SK-N-SH (cell line): ENCODE measurements around the gene AMIGO1. TPM values are rescaled to one million over a fixed set of nuclear protein-coding genes. Genes with fewer than 3 reads are reported as not detected.

Experiments
- CTCF ChIA-PET: fragments of 300-600, 350-600 bp; formaldehyde crosslinking; extraction: SDS; loops from one replicate; lab custom pipeline; 2021; lab: Yijun Ruan, JAX
- POLR2A ChIA-PET: fragments of 350-600 bp; sonication (Branson Sonifier 250); formaldehyde crosslinking; extraction: SDS; loops from one replicate; lab custom pipeline; 2020; ENCODE audit warnings: antibody characterized with exemption, inconsistent platforms; lab: Yijun Ruan, JAX
- DNase-seq: peaks from one replicate; pipeline ENCODE4 v3.0.0; 2012
- H2AFZ ChIP-seq: fragments of 200-600 bp; sonication (generic); 2 replicates; pipeline ENCODE4 v1.8.1; 2016; ENCODE audit warnings: antibody characterized with exemption, mild to moderate bottlenecking, low read depth
- H3F3A ChIP-seq: fragments of 200-600 bp; sonication (generic); replicated peaks from 2 replicates; pipeline ENCODE3; 2016; ENCODE audit warnings: antibody characterized with exemption, mild to moderate bottlenecking; ENCODE audit not compliant: insufficient read depth
- H3K27ac ChIP-seq, 2 experiments: fragments of 200-500 bp in 1 of 2; fragments of 200-600 bp in 1 of 2; sonication (Bioruptor generic) in 1 of 2; sonication (generic), shearing (Covaris generic) in 1 of 2; 2 replicates each; pipeline versions ENCODE4 v1.5.1 to v1.6.1; 2014 to 2016; ENCODE audit warnings: low read depth in 2 of 2, inconsistent platforms in 1 of 2, low read length in 1 of 2, mild to moderate bottlenecking in 1 of 2, mixed read lengths in 1 of 2
- H3K27me3 ChIP-seq: fragments of 200-600 bp; sonication (generic), shearing (Covaris generic); 2 replicates; pipeline ENCODE4 v1.6.1; 2016; ENCODE audit warnings: mixed run types; ENCODE audit not compliant: insufficient read depth
- H3K36me3 ChIP-seq, 2 experiments: fragments of 200-500 bp in 1 of 2; fragments of 200-600 bp in 1 of 2; sonication (Bioruptor generic) in 1 of 2; sonication (generic) in 1 of 2; replicated peaks in 1 of 2; 2 replicates each; pipeline versions ENCODE3 to v1.5.1; 2014 to 2016; ENCODE audit warnings: low read length in 1 of 2, mild to moderate bottlenecking in 1 of 2; ENCODE audit not compliant: insufficient read depth in 2 of 2, control insufficient read depth in 1 of 2
- H3K4me1 ChIP-seq, 2 experiments: fragments of 200-500 bp in 1 of 2; fragments of 200-600 bp in 1 of 2; sonication (Bioruptor generic) in 1 of 2; sonication (generic), shearing (Covaris generic) in 1 of 2; 2 replicates each; pipeline versions ENCODE4 v1.5.1 to v1.6.1; 2014 to 2016; ENCODE audit warnings: low read depth in 1 of 2, low read length in 1 of 2, mixed run types in 1 of 2; ENCODE audit not compliant: insufficient read depth in 2 of 2, control insufficient read depth in 1 of 2
- H3K4me2 ChIP-seq: fragments of 200-600 bp; sonication (generic), shearing (Covaris generic); 2 replicates; pipeline ENCODE4 v1.6.1; 2017; ENCODE audit warnings: mixed run types
- H3K4me3 ChIP-seq, 2 experiments: fragments of 200-500 bp in 1 of 2; fragments of 200-600 bp in 1 of 2; sonication (Bioruptor generic) in 1 of 2; sonication (generic), shearing (Covaris generic) in 1 of 2; 2 replicates each; pipeline versions ENCODE4 v1.5.1 to v1.8.1; 2014 to 2016; ENCODE audit warnings: low read depth in 2 of 2, inconsistent platforms in 1 of 2, low read length in 1 of 2, mild to moderate bottlenecking in 1 of 2, mixed read lengths in 1 of 2, moderate library complexity in 1 of 2
- H3K79me2 ChIP-seq: fragments of 200-600 bp; sonication (generic); 2 replicates; pipeline ENCODE4 v1.8.1; 2017; ENCODE audit warnings: mild to moderate bottlenecking; ENCODE audit not compliant: insufficient read depth
- H3K9ac ChIP-seq: fragments of 200-600 bp; sonication (generic); 2 replicates; pipeline ENCODE4 v1.6.1; 2017; ENCODE audit warnings: mixed run types
- H3K9me2 ChIP-seq: fragments of 200-600 bp; sonication (generic); 2 replicates; pipeline ENCODE4 v1.6.1; 2017; ENCODE audit warnings: mixed run types
- H3K9me3 ChIP-seq: fragments of 200-600 bp; sonication (generic); 2 replicates; pipeline ENCODE4 v1.6.1; 2017; ENCODE audit warnings: mixed run types, mild to moderate bottlenecking, moderate library complexity
- H4K20me1 ChIP-seq: fragments of 200-600 bp; sonication (generic); 2 replicates; pipeline ENCODE4 v1.6.1; 2017; ENCODE audit warnings: mild to moderate bottlenecking, mixed run types; ENCODE audit not compliant: insufficient read depth
- CHD2 ChIP-seq: fragments of 150-350 bp; IDR thresholded peaks from 2 replicates; pipeline ENCODE4 v1.6.1; 2018; ENCODE audit warnings: low read length; ENCODE audit not compliant: partially characterized antibody
- ELF1 ChIP-seq: IDR thresholded peaks from 2 replicates; pipeline ENCODE4 v1.4.0; 2012
- EP300 ChIP-seq, 2 experiments: IDR thresholded peaks; 2 replicates each; pipeline versions ENCODE4 v1.4.0 to v1.6.1; 2012; ENCODE audit warnings: borderline replicate concordance in 1 of 2, low read depth in 1 of 2, low read length in 1 of 2
- EZH2phosphoT487 ChIP-seq: fragments of 200-600 bp; sonication (generic); IDR thresholded peaks from 2 replicates; pipeline ENCODE4 v1.6.1; 2017; ENCODE audit warnings: low read depth, mixed run types, mild to moderate bottlenecking, antibody characterized with exemption, moderate library complexity, borderline replicate concordance
- FOSL2 ChIP-seq: IDR thresholded peaks from 2 replicates; pipeline ENCODE4 v1.4.0; 2012; ENCODE audit warnings: low read depth, mild to moderate bottlenecking, moderate library complexity, borderline replicate concordance
- FOXM1 ChIP-seq: IDR thresholded peaks from 2 replicates; pipeline ENCODE4 v1.4.0; 2012; ENCODE audit warnings: low read depth, mild to moderate bottlenecking
- GATA2 ChIP-seq: sonication (generic); formaldehyde crosslinking; IDR thresholded peaks from 2 replicates; pipeline ENCODE4 v1.5.0; 2020; ENCODE audit warnings: mild to moderate bottlenecking, missing genetic modification reagents
- JUND ChIP-seq: IDR thresholded peaks from 2 replicates; pipeline ENCODE4 v1.4.0; 2012
- MEF2A ChIP-seq: IDR thresholded peaks from 2 replicates; pipeline ENCODE4 v1.4.0; 2012; ENCODE audit warnings: low read depth, borderline replicate concordance
- MXI1 ChIP-seq: IDR thresholded peaks from 2 replicates; pipeline ENCODE4 v1.6.1; 2012; ENCODE audit warnings: mild to moderate bottlenecking, low read depth, low read length, improper control_type of control experiment
- NFIC ChIP-seq: IDR thresholded peaks from 2 replicates; pipeline ENCODE4 v1.4.0; 2012; ENCODE audit warnings: borderline replicate concordance
- NRF1 ChIP-seq: IDR thresholded peaks from 2 replicates; pipeline ENCODE4 v1.6.1; 2012; ENCODE audit warnings: low read depth, mild to moderate bottlenecking, low read length
- RFX5 ChIP-seq: IDR thresholded peaks from 2 replicates; pipeline ENCODE4 v1.6.1; 2012; ENCODE audit warnings: mild to moderate bottlenecking, improper control_type of control experiment, low read length
- RXRA ChIP-seq: IDR thresholded peaks from 2 replicates; pipeline ENCODE4 v1.4.0; 2012; ENCODE audit warnings: low read depth, mild to moderate bottlenecking, borderline replicate concordance
- TEAD4 ChIP-seq: IDR thresholded peaks from 2 replicates; pipeline ENCODE4 v1.4.0; 2012; ENCODE audit warnings: mild to moderate bottlenecking, borderline replicate concordance; ENCODE audit not compliant: insufficient read depth
- USF2 ChIP-seq: fragments of 150-350 bp; IDR thresholded peaks from 2 replicates; pipeline ENCODE4 v1.6.1; 2017; ENCODE audit warnings: antibody characterized with exemption, low read length, low read depth, borderline replicate concordance
- YY1 ChIP-seq: IDR thresholded peaks from 2 replicates; pipeline ENCODE4 v1.4.0; 2012; ENCODE audit warnings: low read depth, mild to moderate bottlenecking
- WGBS: methylation state at CpG from one replicate; pipeline ENCODE4 v1.1.6; 2017; ENCODE audit warnings: low lambda C conversion rate; 5-methylcytosine and 5-hydroxymethylcytosine counted together
- polyA plus RNA-seq, 3 experiments: library from polyadenylated mRNA; depleted of rRNA; stranded (reverse); fragments of >200 nt; gene quantifications; 2 replicates each; pipeline ENCODE4 v1.2.3, GENCODE V29; 2012
- TF ChIP-seq, protein P1 (sequence below): IDR thresholded peaks from 2 replicates; pipeline ENCODE4 v1.6.1; 2012; ENCODE audit warnings: mild to moderate bottlenecking, low read depth, low read length, moderate library complexity
- TF ChIP-seq, protein P2 (sequence below): fragments of 150-350 bp; IDR thresholded peaks from 2 replicates; pipeline ENCODE4 v1.6.1; 2016; ENCODE audit warnings: mild to moderate bottlenecking, low read depth, low read length
- TF ChIP-seq, protein P3 (sequence below): IDR thresholded peaks from 2 replicates; pipeline ENCODE4; 2012

Gene AMIGO1
- polyA plus RNA-seq, 1 of the 3 experiments (the other 2 are of a cell fraction), result 0.95 TPM

- Histone ChIP-seq H2AFZ (no peak overlapping the region), H3K9me2 (no peaks in the 10 kb centered on the region), H3K27me3 (no peaks in the 10 kb centered on the region), H3K4me3 (no peak overlapping the region), H3K27ac (no peak overlapping the region), H3K36me3 (peaks cover 0 to 7% of the 10 kb centered on the region in 2 experiments), H3K9me3 (no peaks in the 10 kb centered on the region), H3K4me2 (no peak overlapping the region), H3K79me2 (no peaks in the 10 kb centered on the region), H3K9ac (no peak overlapping the region), H3K4me1 (peaks cover 0 to 13% of the 10 kb centered on the region in 2 experiments; a peak in 1 of 4 replicates), H4K20me1 (no peaks in the 10 kb centered on the region), H3F3A (no peaks in the 10 kb centered on the region)
- 73% methylated on average over 3 of the region's 3 CpGs for WGBS
- DNase-seq, result no peak
- ChIA-PET CTCF (interaction anchor here (1.0 to 40.2 kb wide), 4 partner anchors 6 to 32 kb away, joined by 3 to 1710 read pairs (median 155); partner anchors contain the start of genes AMIGO1, ATXN7L2, CYB561D1 and GPR61), POLR2A (interaction anchor here (0.9 kb wide), 1 partner anchor 8 kb away, joined by 3 read pairs; no protein-coding TSS in a partner anchor)
- TF ChIP-seq USF2 (no peak), GATA2 (CRISPR knock-in tag) (no peak), RFX5 (no peak), ELF1 (no peak), TEAD4 (no peak), JUND (no peak), NRF1 (no peak), YY1 (no peak), EZH2phosphoT487 (no peak), EP300 (IDR thresholded peaks at IDR 0.05; ENCODE audit: borderline replicate concordance in 1 of 2, low read depth in 1 of 2, low read length in 1 of 2) (no peak), MEF2A (no peak), FOXM1 (no peak), NFIC (no peak), MXI1 (no peak), CHD2 (no peak), FOSL2 (no peak), RXRA (no peak)
- TF ChIP-seq, protein P1, sequence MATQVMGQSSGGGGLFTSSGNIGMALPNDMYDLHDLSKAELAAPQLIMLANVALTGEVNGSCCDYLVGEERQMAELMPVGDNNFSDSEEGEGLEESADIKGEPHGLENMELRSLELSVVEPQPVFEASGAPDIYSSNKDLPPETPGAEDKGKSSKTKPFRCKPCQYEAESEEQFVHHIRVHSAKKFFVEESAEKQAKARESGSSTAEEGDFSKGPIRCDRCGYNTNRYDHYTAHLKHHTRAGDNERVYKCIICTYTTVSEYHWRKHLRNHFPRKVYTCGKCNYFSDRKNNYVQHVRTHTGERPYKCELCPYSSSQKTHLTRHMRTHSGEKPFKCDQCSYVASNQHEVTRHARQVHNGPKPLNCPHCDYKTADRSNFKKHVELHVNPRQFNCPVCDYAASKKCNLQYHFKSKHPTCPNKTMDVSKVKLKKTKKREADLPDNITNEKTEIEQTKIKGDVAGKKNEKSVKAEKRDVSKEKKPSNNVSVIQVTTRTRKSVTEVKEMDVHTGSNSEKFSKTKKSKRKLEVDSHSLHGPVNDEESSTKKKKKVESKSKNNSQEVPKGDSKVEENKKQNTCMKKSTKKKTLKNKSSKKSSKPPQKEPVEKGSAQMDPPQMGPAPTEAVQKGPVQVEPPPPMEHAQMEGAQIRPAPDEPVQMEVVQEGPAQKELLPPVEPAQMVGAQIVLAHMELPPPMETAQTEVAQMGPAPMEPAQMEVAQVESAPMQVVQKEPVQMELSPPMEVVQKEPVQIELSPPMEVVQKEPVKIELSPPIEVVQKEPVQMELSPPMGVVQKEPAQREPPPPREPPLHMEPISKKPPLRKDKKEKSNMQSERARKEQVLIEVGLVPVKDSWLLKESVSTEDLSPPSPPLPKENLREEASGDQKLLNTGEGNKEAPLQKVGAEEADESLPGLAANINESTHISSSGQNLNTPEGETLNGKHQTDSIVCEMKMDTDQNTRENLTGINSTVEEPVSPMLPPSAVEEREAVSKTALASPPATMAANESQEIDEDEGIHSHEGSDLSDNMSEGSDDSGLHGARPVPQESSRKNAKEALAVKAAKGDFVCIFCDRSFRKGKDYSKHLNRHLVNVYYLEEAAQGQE, result no peak
- TF ChIP-seq, protein P2, sequence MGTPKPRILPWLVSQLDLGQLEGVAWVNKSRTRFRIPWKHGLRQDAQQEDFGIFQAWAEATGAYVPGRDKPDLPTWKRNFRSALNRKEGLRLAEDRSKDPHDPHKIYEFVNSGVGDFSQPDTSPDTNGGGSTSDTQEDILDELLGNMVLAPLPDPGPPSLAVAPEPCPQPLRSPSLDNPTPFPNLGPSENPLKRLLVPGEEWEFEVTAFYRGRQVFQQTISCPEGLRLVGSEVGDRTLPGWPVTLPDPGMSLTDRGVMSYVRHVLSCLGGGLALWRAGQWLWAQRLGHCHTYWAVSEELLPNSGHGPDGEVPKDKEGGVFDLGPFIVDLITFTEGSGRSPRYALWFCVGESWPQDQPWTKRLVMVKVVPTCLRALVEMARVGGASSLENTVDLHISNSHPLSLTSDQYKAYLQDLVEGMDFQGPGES, result no peak
- TF ChIP-seq, protein P3, sequence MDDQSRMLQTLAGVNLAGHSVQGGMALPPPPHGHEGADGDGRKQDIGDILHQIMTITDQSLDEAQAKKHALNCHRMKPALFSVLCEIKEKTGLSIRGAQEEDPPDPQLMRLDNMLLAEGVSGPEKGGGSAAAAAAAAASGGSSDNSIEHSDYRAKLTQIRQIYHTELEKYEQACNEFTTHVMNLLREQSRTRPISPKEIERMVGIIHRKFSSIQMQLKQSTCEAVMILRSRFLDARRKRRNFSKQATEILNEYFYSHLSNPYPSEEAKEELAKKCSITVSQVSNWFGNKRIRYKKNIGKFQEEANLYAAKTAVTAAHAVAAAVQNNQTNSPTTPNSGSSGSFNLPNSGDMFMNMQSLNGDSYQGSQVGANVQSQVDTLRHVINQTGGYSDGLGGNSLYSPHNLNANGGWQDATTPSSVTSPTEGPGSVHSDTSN, result no peak
Measured at GRCh38 chr1:109502364-109502851, 7.1 kb downstream of the AMIGO1 start.
